Neural cell (in vitro differentiated cells): ENCODE measurements around the gene FA2H.

Experiments used
- CTCF ChIP-seq: fragments of 450-650 bp; IDR thresholded peaks from 2 replicates; pipeline ENCODE4 v1.5.1; 2014; ENCODE audit warnings: antibody characterized with exemption, mild to moderate bottlenecking, moderate library complexity; ENCODE audit not compliant: poor library complexity, severe bottlenecking
- EZH2 ChIP-seq: fragments of 200-600, 300-800 bp; shearing (Covaris generic), sonication (generic); IDR thresholded peaks from 2 replicates; pipeline ENCODE4 v1.6.1; 2014; ENCODE audit warnings: antibody characterized with exemption, low read length, borderline replicate concordance, mild to moderate bottlenecking; ENCODE audit not compliant: insufficient read depth, poor library complexity, severe bottlenecking
- SMC3 ChIP-seq: fragments of 450-650 bp; conservative IDR thresholded peaks from 2 replicates; pipeline ENCODE4 v1.6.1; 2014; ENCODE audit warnings: antibody characterized with exemption, mild to moderate bottlenecking, moderate library complexity; ENCODE audit not compliant: poor library complexity
- TF ChIP-seq, protein P1 (sequence below): IDR thresholded peaks from 2 replicates; pipeline ENCODE4 v1.6.1; 2012; ENCODE audit warnings: borderline replicate concordance

DNA sequence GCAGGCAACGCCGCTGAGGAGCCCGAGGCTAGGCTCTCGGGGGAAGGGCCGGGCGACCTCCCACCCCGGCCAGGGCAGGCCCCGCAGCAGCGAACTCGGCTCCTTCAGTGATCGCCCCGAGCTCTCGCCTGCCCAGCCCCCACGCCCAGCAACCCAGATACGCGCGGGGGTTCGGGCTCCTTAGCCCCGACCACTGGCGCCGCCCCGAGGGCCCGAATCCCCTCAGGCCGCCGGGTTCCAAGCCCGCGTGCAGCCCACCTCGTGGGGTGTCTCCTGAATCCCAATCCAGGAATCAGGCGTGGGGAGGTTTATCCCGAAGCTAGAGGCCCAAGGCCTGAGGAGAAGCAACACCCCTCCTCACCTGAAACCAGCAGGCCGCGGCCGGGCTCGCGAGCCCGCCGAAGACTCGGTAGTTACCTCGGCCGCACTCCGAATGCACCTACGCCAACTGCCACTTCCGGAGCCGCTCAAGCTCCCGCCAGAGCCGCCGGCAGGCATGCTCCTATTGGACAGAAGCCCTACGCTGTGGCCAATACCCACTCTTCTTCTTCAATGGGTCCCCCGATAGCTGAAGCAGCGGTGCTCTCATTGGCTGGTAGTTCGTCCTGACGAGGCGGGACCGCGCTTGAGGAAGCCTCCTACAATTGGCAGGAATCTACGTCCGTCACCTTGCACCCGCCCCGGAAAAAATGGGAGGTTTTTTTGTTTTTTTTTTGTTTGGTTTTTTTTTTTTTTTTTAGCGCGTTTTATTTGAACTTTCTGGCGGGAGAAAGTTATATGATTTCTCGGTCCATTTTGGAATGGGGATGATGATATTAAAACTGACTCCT, 108.0 kb downstream of the FA2H start, which contains the start of gene RFWD3:
- TF ChIP-seq CTCF (no peak), SMC3 (no peak), EZH2 (no peak)
- TF ChIP-seq, protein P1, sequence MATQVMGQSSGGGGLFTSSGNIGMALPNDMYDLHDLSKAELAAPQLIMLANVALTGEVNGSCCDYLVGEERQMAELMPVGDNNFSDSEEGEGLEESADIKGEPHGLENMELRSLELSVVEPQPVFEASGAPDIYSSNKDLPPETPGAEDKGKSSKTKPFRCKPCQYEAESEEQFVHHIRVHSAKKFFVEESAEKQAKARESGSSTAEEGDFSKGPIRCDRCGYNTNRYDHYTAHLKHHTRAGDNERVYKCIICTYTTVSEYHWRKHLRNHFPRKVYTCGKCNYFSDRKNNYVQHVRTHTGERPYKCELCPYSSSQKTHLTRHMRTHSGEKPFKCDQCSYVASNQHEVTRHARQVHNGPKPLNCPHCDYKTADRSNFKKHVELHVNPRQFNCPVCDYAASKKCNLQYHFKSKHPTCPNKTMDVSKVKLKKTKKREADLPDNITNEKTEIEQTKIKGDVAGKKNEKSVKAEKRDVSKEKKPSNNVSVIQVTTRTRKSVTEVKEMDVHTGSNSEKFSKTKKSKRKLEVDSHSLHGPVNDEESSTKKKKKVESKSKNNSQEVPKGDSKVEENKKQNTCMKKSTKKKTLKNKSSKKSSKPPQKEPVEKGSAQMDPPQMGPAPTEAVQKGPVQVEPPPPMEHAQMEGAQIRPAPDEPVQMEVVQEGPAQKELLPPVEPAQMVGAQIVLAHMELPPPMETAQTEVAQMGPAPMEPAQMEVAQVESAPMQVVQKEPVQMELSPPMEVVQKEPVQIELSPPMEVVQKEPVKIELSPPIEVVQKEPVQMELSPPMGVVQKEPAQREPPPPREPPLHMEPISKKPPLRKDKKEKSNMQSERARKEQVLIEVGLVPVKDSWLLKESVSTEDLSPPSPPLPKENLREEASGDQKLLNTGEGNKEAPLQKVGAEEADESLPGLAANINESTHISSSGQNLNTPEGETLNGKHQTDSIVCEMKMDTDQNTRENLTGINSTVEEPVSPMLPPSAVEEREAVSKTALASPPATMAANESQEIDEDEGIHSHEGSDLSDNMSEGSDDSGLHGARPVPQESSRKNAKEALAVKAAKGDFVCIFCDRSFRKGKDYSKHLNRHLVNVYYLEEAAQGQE, result peak; percentile 70
